Right kidney (tissue), 1 donor: Measurements from ENCODE around the gene FIBIN.

Experiments used
- DNase-seq: peaks from one replicate; pipeline ENCODE4 v3.0.0-alpha.2; 2016

The FIBIN gene

GRCh38 chr11:27020751-27021150 lies 26.8 kb downstream of the FIBIN start:
- DNase-seq: no peak

- no peak for DNase-seq
Observed at GRCh38 chr11:27022659-27023251, 28.8 kb downstream of the FIBIN start.

- no peak for DNase-seq
Observed at GRCh38 chr11:27024865-27025264, 31.0 kb downstream of the FIBIN start.

GRCh38 chr11:27025312-27025955 lies 31.5 kb downstream of the FIBIN start:
- no peak for DNase-seq

GRCh38 chr11:27025957-27026733 lies 32.2 kb downstream of the FIBIN start:
- DNase-seq: no peak

GRCh38 chr11:27028561-27028965 lies 34.7 kb downstream of the FIBIN start:
- no peak for DNase-seq

GRCh38 chr11:27029966-27030365 lies 36.1 kb downstream of the FIBIN start:
- no peak for DNase-seq

- DNase-seq: no peak
Observed at GRCh38 chr11:27031754-27032153, 37.8 kb downstream of the FIBIN start.

- no peak for DNase-seq
Observed at GRCh38 chr11:27039873-27040272, 46.0 kb downstream of the FIBIN start.

GRCh38 chr11:27040302-27041115 lies 46.6 kb downstream of the FIBIN start, which contains the start of gene BBOX1:
BBOX1 (plus strand) TSS chr11:27040815; CDS start chr11:27055431, 14,616 bp downstream.
- DNase-seq: no peak

- DNase-seq: no peak
Observed at GRCh38 chr11:27041141-27041899, 47.4 kb downstream of the FIBIN start.
